Left ventricle myocardium inferior (tissue), 1 donor: ENCODE data around the gene IGF2BP1. TPM values are rescaled to one million over a fixed set of nuclear protein-coding genes. Genes with fewer than 3 reads are reported as not detected.
A peak's percentile ranks its signal among the peaks of the same experiment; 100 is the strongest.

Experiments used
- DNase-seq: peaks from one replicate; pipeline ENCODE4 v3.0.0-alpha.2; 2020
- H3K27ac ChIP-seq: fragments of 200-600 bp; replicated peaks from 2 replicates; pipeline ENCODE4 v1.8.0; 2021
- H3K27me3 ChIP-seq: fragments of 200-600 bp; 2 replicates; pipeline ENCODE4 v1.8.0; 2021; ENCODE audit warnings: low read depth
- H3K36me3 ChIP-seq: fragments of 200-600 bp; 2 replicates; pipeline ENCODE4 v1.8.0; 2021
- H3K4me1 ChIP-seq: fragments of 200-600 bp; 2 replicates; pipeline ENCODE4 v1.8.0; 2021
- H3K4me3 ChIP-seq: fragments of 200-600 bp; 2 replicates; pipeline ENCODE4 v1.8.0; 2021; ENCODE audit warnings: mild to moderate bottlenecking, moderate library complexity
- H3K9me3 ChIP-seq: fragments of 200-600 bp; replicated peaks from 2 replicates; pipeline ENCODE4 v1.8.0; 2021
- CTCF ChIP-seq: fragments of 200-600 bp; IDR thresholded peaks from 2 replicates; pipeline ENCODE4 v1.8.0; 2021; ENCODE audit warnings: antibody characterized with exemption, mild to moderate bottlenecking, borderline replicate concordance
- intact Hi-C: fragments of 100-400 bp; cut with micrococcal nuclease; formaldehyde crosslinking; loops from one replicate; pipeline ENCODE4 v1.11.0; 2022
- total RNA-seq: library from RNA; stranded (reverse); fragmentation: NEBNext Ultra II Directional; extraction: Animal tissue kit (Norgen Biotek cat#: 25700); gene quantifications from one replicate; pipeline ENCODE4 v1.2.1, GENCODE V29; 2021
- donor health status: DM: no; HTN: yes; CAD: no; lungs with severe emphysema.

The IGF2BP1 gene
- total RNA-seq, 1 donor from 2014 or later: not detected

DNA sequence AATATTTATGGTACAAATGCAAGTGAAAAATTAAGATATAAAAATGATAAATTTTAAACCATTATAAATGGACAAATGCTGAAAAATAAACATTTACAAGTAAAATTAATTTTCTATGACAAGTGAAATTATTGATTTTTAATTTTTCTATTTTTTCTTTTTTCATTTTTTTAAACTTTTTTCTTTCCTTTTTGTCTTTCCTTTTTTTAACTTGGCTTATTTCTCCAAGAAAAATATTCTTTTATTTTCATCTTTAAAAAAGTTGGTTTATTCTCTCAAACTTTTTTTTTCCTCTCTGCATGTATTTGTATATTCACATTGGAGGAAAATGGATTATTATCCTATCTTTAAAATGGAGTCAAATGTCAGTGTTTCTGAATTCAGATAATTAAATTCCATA is 3.9 kb upstream of the IGF2BP1 start:
- Histone ChIP-seq H3K9me3 (no peaks in the 10 kb centered on the region), H3K4me1 (peaks cover 29% of the 10 kb centered on the region), H3K4me3 (no peak overlapping the region), H3K27me3 (peaks cover 100% of the 10 kb centered on the region), H3K27ac (no peak overlapping the region), H3K36me3 (no peaks in the 10 kb centered on the region)
- DNase-seq: no peak
- TF ChIP-seq CTCF: no peak
- intact Hi-C loops: no loop called here

GRCh38 chr17:48993951-48994350 is 3.2 kb upstream of the IGF2BP1 start:
- no peaks in the 10 kb centered on the region for H3K36me3 ChIP-seq
- no peaks in the 10 kb centered on the region for H3K9me3 ChIP-seq
- intact Hi-C loops: no loop called here
- H3K4me1 ChIP-seq: peaks cover 31% of the 10 kb centered on the region
- no peak overlapping the region for H3K27ac ChIP-seq
- H3K27me3 ChIP-seq: peaks cover 100% of the 10 kb centered on the region
- no peak for TF ChIP-seq CTCF
- H3K4me3 ChIP-seq: no peak overlapping the region
- DNase-seq: no peak

- intact Hi-C loops: no loop called here
- H3K27ac ChIP-seq: no peak overlapping the region
- H3K9me3 ChIP-seq: no peaks in the 10 kb centered on the region
- peaks cover 100% of the 10 kb centered on the region for H3K27me3 ChIP-seq
- H3K4me3 ChIP-seq: no peak overlapping the region
- DNase-seq: no peak
- H3K4me1 ChIP-seq: peaks cover 31% of the 10 kb centered on the region
- no peaks in the 10 kb centered on the region for H3K36me3 ChIP-seq
- no peak for TF ChIP-seq CTCF
These were observed 2.5 kb upstream of the IGF2BP1 start for GRCh38 chr17:48994549-48995303.

GRCh38 chr17:48995304-48995973 is 1.7 kb upstream of the IGF2BP1 start:
- Histone ChIP-seq H3K36me3 (no peaks in the 10 kb centered on the region), H3K4me1 (peaks cover 31% of the 10 kb centered on the region), H3K27ac (no peak overlapping the region), H3K9me3 (no peaks in the 10 kb centered on the region), H3K27me3 (peaks cover 100% of the 10 kb centered on the region), H3K4me3 (peak overlapping the region; percentile 26)
- no peak for DNase-seq
- no peak for TF ChIP-seq CTCF
- intact Hi-C loops: no loop called here

- Histone ChIP-seq H3K4me3 (peak overlapping the region; percentile 26), H3K9me3 (no peaks in the 10 kb centered on the region), H3K27ac (no peak overlapping the region), H3K27me3 (peaks cover 100% of the 10 kb centered on the region), H3K4me1 (peaks cover 31% of the 10 kb centered on the region), H3K36me3 (no peaks in the 10 kb centered on the region)
- no peak for TF ChIP-seq CTCF
- intact Hi-C loops: no loop called here
- no peak for DNase-seq
These were observed 1.0 kb upstream of the IGF2BP1 start for GRCh38 chr17:48995974-48996721.
